ENCODE measurements around the gene FAM156A.

Gene FAM156A

GRCh38 chrX:52988985-52989917 is 30.9 kb upstream of the FAM156A start:
- TF ChIP-seq TCF4 (CRISPR knock-in tag; IDR thresholded peaks at IDR 0.05; ENCODE audit: borderline replicate concordance) (no peak), BACH2 (CRISPR knock-in tag; IDR thresholded peaks at IDR 0.05; ENCODE audit: borderline replicate concordance) (no peak), ZNF70 (CRISPR knock-in tag; IDR thresholded peaks at IDR 0.05) (no peak)
- ATAC-seq, result no peak

- no peak for TF ChIP-seq CSDC2 (CRISPR knock-in tag; IDR thresholded peaks at IDR 0.05)
- TF ChIP-seq, protein P1, sequence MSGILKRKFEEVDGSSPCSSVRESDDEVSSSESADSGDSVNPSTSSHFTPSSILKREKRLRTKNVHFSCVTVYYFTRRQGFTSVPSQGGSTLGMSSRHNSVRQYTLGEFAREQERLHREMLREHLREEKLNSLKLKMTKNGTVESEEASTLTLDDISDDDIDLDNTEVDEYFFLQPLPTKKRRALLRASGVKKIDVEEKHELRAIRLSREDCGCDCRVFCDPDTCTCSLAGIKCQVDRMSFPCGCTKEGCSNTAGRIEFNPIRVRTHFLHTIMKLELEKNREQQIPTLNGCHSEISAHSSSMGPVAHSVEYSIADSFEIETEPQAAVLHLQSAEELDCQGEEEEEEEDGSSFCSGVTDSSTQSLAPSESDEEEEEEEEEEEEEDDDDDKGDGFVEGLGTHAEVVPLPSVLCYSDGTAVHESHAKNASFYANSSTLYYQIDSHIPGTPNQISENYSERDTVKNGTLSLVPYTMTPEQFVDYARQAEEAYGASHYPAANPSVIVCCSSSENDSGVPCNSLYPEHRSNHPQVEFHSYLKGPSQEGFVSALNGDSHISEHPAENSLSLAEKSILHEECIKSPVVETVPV (CRISPR knock-in tag; IDR thresholded peaks at IDR 0.05), result no peak
- no peak for TF ChIP-seq ARNTL (CRISPR knock-in tag; IDR thresholded peaks at IDR 0.05; ENCODE audit: borderline replicate concordance, low read depth)
- no peak for TF ChIP-seq ESRRG (CRISPR knock-in tag; IDR thresholded peaks at IDR 0.05)
- no peak for TF ChIP-seq OSR1 (CRISPR knock-in tag; IDR thresholded peaks at IDR 0.05)
- TF ChIP-seq, protein P2, sequence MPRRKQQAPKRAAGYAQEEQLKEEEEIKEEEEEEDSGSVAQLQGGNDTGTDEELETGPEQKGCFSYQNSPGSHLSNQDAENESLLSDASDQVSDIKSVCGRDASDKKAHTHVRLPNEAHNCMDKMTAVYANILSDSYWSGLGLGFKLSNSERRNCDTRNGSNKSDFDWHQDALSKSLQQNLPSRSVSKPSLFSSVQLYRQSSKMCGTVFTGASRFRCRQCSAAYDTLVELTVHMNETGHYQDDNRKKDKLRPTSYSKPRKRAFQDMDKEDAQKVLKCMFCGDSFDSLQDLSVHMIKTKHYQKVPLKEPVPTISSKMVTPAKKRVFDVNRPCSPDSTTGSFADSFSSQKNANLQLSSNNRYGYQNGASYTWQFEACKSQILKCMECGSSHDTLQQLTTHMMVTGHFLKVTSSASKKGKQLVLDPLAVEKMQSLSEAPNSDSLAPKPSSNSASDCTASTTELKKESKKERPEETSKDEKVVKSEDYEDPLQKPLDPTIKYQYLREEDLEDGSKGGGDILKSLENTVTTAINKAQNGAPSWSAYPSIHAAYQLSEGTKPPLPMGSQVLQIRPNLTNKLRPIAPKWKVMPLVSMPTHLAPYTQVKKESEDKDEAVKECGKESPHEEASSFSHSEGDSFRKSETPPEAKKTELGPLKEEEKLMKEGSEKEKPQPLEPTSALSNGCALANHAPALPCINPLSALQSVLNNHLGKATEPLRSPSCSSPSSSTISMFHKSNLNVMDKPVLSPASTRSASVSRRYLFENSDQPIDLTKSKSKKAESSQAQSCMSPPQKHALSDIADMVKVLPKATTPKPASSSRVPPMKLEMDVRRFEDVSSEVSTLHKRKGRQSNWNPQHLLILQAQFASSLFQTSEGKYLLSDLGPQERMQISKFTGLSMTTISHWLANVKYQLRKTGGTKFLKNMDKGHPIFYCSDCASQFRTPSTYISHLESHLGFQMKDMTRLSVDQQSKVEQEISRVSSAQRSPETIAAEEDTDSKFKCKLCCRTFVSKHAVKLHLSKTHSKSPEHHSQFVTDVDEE (CRISPR knock-in tag; IDR thresholded peaks at IDR 0.05), result no peak
- TF ChIP-seq RARB (CRISPR knock-in tag; IDR thresholded peaks at IDR 0.05), result no peak
- TF ChIP-seq, protein P3, sequence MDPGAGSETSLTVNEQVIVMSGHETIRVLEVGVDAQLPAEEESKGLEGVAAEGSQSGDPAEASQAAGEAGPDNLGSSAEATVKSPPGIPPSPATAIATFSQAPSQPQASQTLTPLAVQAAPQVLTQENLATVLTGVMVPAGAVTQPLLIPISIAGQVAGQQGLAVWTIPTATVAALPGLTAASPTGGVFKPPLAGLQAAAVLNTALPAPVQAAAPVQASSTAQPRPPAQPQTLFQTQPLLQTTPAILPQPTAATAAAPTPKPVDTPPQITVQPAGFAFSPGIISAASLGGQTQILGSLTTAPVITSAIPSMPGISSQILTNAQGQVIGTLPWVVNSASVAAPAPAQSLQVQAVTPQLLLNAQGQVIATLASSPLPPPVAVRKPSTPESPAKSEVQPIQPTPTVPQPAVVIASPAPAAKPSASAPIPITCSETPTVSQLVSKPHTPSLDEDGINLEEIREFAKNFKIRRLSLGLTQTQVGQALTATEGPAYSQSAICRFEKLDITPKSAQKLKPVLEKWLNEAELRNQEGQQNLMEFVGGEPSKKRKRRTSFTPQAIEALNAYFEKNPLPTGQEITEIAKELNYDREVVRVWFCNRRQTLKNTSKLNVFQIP (CRISPR knock-in tag; IDR thresholded peaks at IDR 0.05; ENCODE audit: borderline replicate concordance, low read depth), result no peak
- no peak for TF ChIP-seq PPARA (CRISPR knock-in tag; IDR thresholded peaks at IDR 0.05; ENCODE audit: borderline replicate concordance)
- TF ChIP-seq TOX (CRISPR knock-in tag; IDR thresholded peaks at IDR 0.05; ENCODE audit: borderline replicate concordance), result no peak
- no peak for TF ChIP-seq PATZ1 (CRISPR knock-in tag; IDR thresholded peaks at IDR 0.05; ENCODE audit: borderline replicate concordance)
- TF ChIP-seq ZFP3 (CRISPR knock-in tag; IDR thresholded peaks at IDR 0.05), result no peak
- TF ChIP-seq, protein P4, sequence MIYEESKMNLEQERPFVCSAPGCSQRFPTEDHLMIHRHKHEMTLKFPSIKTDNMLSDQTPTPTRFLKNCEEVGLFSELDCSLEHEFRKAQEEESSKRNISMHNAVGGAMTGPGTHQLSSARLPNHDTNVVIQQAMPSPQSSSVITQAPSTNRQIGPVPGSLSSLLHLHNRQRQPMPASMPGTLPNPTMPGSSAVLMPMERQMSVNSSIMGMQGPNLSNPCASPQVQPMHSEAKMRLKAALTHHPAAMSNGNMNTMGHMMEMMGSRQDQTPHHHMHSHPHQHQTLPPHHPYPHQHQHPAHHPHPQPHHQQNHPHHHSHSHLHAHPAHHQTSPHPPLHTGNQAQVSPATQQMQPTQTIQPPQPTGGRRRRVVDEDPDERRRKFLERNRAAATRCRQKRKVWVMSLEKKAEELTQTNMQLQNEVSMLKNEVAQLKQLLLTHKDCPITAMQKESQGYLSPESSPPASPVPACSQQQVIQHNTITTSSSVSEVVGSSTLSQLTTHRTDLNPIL (CRISPR knock-in tag; IDR thresholded peaks at IDR 0.05; ENCODE audit: low read depth), result no peak
- TF ChIP-seq SNAI2 (CRISPR knock-in tag; IDR thresholded peaks at IDR 0.05), result no peak
- TF ChIP-seq ZNF70 (CRISPR knock-in tag; IDR thresholded peaks at IDR 0.05), result no peak
- no peak for TF ChIP-seq BACH2 (CRISPR knock-in tag; IDR thresholded peaks at IDR 0.05; ENCODE audit: borderline replicate concordance)
- ATAC-seq, result no peak
These were observed 25.1 kb upstream of the FAM156A start for GRCh38 chrX:52983321-52984000.

- ATAC-seq, result peak; percentile 53
- TF ChIP-seq ZNF70 (CRISPR knock-in tag; IDR thresholded peaks at IDR 0.05), result no peak
- TF ChIP-seq SNAI2 (CRISPR knock-in tag; IDR thresholded peaks at IDR 0.05), result no peak
- TF ChIP-seq ZFP3 (CRISPR knock-in tag; IDR thresholded peaks at IDR 0.05), result no peak
- no peak for TF ChIP-seq TCF4 (CRISPR knock-in tag; IDR thresholded peaks at IDR 0.05; ENCODE audit: borderline replicate concordance)
- TF ChIP-seq PATZ1 (CRISPR knock-in tag; IDR thresholded peaks at IDR 0.05; ENCODE audit: borderline replicate concordance), result no peak
- TF ChIP-seq RARB (CRISPR knock-in tag; IDR thresholded peaks at IDR 0.05), result no peak
- TF ChIP-seq, protein P3 (CRISPR knock-in tag; IDR thresholded peaks at IDR 0.05; ENCODE audit: borderline replicate concordance, low read depth), result no peak
- TF ChIP-seq ZNF565 (CRISPR knock-in tag; conservative IDR thresholded peaks at IDR 0.05; ENCODE audit: low read depth), result no peak
- no peak for TF ChIP-seq ARNTL (CRISPR knock-in tag; IDR thresholded peaks at IDR 0.05; ENCODE audit: borderline replicate concordance, low read depth)
- TF ChIP-seq, protein P1 (CRISPR knock-in tag; IDR thresholded peaks at IDR 0.05), result no peak
These were observed 21.7 kb upstream of the FAM156A start for GRCh38 chrX:52979993-52980392.

All from SK-N-SH treated with all-trans-retinoic acid at 6 μM for 48 hours (cell line).